AG08395 (cell line): Measurements from ENCODE around the gene PRSS35.
A peak's percentile ranks its signal among the peaks of the same experiment; 100 is the strongest.
"Not testable (repeated sequence)": the region's sequence is repeated elsewhere in the genome, so short reads cannot be mapped to it uniquely, and the experiment has no call there.

ENCODE experiments used
- DNase-seq: peaks from one replicate; pipeline ENCODE4 v3.0.0; 2012; ENCODE audit warnings: mixed read lengths, low spot score

PRSS35 gene

GRCh38 chr6:83517500-83517899 is 5.2 kb downstream of the PRSS35 start:
- DNase-seq, result no peak

GRCh38 chr6:83518816-83519480 is 6.6 kb downstream of the PRSS35 start:
- peak; percentile 59 for DNase-seq

- DNase-seq, result peak; percentile 59
Measured at GRCh38 chr6:83536034-83536646, 23.8 kb downstream of the PRSS35 start.

GRCh38 chr6:83536647-83537589 is 24.6 kb downstream of the PRSS35 start:
- no peak for DNase-seq

- DNase-seq, result no peak
Measured at GRCh38 chr6:83539678-83540077, 27.3 kb downstream of the PRSS35 start.

- DNase-seq, result no peak
Measured at GRCh38 chr6:83546636-83547035, 34.3 kb downstream of the PRSS35 start.

- DNase-seq, result not testable (repeated sequence)
Measured at GRCh38 chr6:83550482-83550881, 38.1 kb downstream of the PRSS35 start.

GRCh38 chr6:83551748-83552147 is 39.4 kb downstream of the PRSS35 start:
- DNase-seq, result not testable (repeated sequence)

- no peak for DNase-seq
Measured at GRCh38 chr6:83556871-83557270, 44.5 kb downstream of the PRSS35 start.

GRCh38 chr6:83558975-83559374 is 46.6 kb downstream of the PRSS35 start:
- DNase-seq, result no peak

- not testable (repeated sequence) for DNase-seq
Measured at GRCh38 chr6:83571663-83572185, 59.4 kb downstream of the PRSS35 start.

- DNase-seq, result no peak
Measured at GRCh38 chr6:83574783-83575182, 62.4 kb downstream of the PRSS35 start.
